NCI-H146 treated with DMSO at 0.1 percent for 48 hours (cell line): ENCODE data around the gene TUBD1.
A peak's percentile ranks its signal among the peaks of the same experiment; 100 is the strongest.
"Not testable (repeated sequence)": the region's sequence is repeated elsewhere in the genome, so short reads cannot be mapped to it uniquely, and the experiment has no call there.

Experiments used
- DNase-seq: peaks from one replicate; lab custom pipeline; 2025; ENCODE audit not compliant: unreplicated experiment; lab: John Stamatoyannopoulos, UW

Gene TUBD1

DNA sequence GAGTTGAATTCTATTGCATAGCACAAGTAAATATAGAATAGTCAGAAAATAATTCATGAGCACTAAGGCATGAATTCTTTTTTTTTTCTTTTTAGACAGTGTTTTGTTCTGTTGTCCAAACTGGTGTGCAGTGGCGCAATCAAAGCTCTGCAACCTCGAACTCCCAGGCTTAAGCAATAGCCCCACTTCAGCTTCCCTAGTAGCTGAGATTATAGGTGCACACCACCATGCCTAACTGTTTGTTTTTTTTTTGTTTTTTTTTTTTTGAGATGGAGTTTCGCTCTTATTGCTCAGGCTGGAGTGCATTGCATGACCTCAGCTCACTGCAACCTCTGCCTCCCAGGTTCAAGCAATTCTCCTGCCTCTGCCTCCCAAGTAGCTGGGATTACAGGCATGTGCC is 16.6 kb downstream of the TUBD1 start:
- DNase-seq, result no peak

DNA sequence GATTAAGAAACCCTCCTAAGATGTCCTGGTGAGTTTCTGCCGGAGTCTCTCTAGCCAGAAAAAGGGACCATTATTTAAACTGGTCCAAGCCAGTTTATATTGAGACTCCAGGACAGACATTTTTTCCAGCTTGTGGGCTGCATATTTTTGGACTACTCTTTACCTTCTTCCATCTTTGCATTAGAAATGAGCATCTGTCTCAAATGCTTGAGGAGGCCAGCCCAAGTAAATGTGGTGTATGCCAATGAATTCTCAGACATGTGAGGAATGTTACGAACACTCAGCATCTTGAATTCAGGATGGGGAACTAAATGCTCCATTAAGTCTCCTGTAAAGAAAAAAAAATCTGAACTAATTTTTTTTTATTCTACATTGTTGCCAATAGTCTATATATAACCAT is 18.4 kb downstream of the TUBD1 start:
- no peak for DNase-seq

DNA sequence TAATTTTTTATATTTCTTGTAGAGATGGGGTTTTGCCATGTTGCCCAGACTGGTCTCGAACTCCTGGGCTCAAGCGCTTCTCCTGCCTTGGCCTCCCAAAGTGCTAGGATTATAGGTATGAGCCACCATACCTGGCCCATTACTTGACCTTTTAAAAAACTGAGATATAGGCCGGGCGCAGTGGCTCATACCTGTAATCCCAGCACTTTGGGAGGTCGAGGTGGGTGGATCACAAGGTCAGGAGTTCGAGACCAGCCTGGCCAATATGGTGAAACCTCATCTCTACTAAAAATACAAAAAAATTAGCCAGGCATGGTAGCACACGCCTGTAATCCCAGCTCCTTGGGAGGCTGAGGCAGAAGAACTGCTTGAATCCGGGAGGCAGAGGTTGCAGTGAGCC is 19.3 kb downstream of the TUBD1 start:
- not testable (repeated sequence) for DNase-seq

DNA sequence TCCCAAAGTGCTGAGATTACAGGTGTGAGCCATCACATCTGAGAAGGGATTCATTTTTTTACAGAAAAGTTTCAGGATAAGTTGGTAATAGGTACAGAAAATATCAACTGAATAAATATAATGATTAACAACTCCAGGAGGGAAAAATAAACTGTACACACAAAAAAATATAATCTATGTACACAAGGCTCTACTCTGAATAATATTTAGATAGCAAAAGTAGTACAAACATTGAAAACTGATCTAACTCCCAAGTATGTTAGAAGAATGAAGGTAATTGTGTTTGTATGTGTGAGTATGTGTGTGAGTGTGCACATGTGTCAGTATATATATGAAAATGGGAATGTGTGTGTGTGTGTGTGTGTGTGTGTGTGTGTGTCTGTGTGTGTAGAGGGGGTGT is 20.4 kb downstream of the TUBD1 start:
- DNase-seq, result no peak

DNA sequence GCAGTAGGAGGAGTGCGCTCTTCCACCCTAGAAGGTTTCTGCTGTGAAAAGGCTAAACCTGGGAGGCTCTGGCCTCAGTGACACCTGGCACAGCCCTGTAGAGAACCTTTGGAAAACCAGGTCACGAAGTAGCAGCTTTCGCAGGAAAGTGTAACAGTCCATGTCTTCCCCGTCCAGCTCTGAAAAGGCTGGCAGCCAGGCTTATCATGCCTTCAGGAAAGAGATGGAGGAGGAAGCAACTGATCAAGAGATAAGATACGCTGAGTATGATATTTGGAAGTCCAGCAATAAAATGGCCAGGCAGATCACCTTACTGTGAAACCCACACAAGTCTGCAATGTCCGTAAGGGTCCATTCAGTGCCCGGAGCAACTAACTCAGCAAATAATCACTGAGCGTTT is 22.3 kb downstream of the TUBD1 start:
- DNase-seq, result no peak

DNA sequence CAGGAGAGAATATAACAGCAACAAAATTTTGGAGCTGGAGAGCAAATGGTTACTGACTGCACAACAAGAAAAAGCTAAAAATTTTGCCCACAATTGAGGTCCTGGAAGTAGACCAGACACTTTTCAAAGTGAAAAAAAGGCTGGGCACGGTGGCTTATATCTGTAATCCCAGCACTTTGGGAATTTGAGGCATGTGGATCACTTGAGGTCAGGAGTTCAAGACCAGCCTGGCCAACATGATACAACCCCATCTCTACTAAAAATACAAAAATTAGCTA is 22.9 kb downstream of the TUBD1 start:
- no peak for DNase-seq

DNA sequence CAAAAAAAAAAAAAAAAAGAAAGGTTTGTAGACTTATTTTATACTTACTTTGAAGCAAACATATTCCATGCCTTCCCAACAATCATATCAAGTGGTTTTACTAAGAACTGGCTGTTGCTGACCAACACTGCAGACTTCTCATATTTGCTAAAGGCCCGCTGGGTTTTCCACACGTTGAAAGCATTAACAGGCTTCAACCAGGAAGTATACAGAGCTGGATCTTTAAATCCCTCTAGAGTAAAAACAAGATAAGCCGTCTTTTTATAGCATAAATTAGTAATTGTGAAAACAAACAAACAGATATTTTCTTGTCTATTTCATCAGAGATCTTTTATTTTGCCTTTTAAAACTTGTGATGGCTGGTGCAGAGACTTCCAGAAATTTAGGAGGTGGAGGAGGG is 29.1 kb downstream of the TUBD1 start:
- no peak for DNase-seq

DNA sequence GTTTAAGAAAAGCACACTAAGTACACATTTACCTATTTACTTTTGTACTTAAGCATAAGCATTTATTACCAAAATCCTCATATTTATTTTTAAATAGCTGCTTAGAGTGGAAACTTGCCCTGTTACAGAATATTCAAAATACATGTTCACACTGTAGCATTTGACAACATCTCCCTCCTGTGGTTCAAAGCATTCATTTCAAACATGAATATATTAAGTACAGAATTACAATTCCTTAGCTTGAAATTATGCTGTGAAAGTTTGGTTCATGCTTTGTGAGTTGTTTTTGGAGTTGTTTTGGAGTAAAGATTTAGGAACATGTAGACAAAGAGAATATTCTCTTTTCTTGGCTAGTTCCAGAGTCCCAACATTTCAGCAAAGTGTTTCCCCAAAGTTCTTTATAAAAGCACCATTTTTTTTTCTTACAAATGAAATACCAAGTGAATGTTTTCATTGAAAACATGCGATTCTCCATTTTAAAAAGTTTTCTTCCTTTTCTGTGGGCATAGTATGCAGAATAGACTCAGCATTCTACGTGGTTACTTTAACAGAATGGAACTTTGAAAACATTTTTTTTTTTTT is 33.2 kb downstream of the TUBD1 start:
- DNase-seq, result no peak

DNA sequence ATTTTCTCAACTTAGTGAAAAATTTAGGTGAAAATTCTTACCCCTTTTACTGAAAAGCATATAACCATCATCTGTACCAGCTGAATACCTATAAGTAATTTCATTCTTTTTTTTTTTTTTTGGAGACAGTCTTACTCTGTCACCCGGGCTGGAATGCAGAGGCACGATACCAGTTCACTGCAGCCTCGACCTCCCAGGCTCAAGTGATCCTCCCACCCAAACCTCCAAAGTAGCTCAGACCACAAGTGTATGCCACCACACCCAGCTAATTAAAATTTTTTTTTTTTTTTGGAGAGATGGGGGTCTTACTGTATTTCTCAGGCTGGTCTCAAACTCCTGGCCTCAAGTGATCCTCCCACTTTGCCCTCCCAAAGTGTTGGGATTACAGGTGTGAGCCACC is 33.8 kb downstream of the TUBD1 start:
- DNase-seq, result no peak

DNA sequence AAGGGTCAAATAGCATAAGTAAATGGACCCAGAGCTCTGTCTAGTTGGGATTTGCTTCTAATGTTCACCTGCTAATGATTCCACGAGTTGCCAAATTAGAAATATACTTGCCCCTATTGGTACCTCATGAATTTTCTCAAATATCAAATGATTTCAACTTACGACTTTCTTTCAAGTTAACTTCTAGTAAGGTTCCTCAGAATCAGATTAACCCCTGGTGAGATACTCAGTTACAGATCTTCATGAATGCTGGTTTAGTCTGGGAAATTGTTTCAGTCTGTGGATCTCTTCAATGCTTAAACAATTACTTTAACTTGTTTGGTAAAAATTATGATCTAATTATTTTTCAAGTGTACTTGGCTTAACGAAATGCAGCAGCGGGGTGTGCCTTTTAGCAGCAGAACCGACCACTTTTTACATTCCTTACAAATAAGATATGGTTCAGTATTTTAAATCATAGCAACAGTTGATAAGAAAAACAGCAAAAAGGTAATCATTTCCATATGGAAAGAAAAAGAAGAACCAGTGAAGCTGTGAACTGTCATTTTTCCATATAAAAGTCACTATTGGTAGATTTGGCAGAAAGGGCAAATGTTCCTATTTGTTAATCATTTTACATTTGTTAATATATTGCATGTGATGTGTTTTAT is 34.5 kb downstream of the TUBD1 start:
- no peak for DNase-seq

DNA sequence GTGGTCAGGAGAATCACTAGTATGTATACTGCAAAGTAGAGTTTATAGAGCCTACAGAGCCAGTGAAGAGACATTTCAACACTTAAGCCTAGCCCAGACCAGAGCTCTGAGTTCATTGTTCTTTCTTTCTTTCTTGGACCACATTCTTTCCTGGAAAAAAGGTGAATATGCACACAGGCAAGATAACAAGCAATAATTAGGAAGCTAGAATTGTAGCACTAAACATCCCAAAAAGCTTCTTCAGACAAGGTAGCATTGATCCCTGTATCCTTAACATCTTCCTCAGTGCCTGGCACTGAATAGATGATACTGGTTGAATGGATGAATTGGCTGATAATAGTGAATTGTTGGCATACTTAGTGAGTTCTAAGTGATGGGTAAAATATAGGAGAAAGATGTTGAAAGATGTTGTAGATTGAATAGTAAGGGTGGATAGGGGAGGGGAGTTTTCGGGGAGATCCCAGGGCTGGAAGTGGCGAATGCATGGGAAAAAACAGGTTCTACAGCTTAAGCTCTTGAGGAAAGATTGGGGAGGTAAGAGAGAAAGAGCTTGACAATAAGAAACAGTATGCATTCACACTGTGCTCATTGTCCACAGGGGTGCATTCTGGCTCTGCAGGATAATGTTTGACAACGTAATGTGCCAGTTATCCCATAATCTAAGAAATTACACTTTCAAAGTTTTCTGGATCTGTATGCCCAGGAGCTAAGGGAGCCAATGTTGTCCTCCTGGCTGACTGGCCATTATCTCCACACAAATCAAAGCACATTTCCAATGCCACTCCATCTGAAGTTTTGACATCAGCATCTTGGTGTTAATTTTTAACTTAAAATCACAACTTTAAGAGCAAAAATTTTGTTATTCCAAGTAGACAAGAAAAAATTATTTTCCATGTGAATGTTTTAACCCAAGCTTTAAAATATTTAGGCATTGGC is 35.6 kb downstream of the TUBD1 start:
- no peak for DNase-seq

DNA sequence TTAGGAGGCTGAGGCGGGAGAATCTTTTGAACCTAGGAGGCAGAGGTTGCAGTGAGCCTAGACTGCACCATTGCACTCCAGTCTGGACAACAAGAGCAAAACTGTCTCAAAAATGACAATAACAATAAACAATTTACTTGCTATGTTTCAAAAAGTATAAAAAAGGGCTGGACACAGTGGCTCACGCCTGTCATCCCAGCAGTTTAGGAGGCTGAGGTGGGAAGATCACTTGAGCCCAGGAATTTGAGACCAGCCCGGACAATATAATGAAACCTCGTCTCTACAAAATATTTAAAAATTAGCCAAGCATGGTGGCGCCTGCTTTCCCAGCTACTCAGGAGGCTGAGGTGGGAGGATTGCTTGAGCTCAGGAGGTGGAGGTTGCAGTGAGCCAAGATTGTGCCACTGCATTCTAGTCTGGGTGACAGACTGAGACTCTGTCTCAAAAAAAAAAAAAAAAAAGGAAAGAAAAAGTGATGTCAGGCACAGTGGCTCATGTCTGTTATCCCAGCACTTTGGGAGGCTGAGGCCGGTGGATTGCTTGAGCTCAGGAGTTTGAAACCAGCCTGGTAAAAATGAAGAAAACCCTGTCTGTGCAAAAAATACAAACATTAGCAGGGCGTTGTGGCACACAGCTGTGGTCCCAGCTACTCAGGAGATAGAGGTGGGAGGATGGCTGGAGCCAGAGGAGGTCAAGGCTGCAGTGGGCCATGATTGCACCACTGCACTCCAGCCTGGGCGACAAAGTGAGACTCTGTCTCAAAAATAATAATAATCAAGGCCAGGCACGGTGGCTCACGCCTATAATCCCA is 38.6 kb downstream of the TUBD1 start:
- DNase-seq, result not testable (repeated sequence)

DNA sequence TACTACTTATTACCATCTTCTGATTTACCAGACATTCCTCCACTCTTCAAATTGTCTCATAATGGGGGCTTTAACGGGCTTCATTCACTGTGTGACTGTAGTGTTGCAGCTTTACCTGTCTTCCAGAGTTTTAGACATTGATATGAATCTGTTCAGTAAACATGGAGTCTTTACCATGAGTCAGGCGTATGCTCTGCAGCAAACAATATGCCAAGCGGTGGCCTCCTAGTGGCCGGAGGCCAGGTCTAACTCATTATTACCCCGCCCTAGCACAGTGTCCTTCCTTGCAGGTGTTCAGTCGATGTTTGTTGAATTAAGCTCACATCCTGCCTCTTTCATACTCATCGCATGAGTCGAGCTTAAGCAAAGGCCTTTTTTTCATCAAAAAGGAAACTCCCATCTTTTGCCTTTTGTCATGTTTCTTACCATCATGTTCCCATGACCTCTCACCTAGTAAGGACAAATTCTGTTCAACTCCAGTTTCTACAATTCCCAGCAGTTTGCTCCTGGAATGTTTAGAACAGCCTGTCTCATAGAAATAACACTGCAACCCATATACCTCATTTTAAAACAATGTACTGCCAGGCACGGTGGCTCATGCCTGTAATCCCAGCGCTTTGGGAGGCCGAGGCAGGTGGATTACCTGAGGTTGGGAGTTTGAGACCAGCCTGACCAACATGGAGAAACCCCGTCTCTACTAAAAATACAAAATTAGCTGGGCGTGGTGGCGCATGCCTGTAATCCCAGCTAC is 39.4 kb downstream of the TUBD1 start:
- DNase-seq, result peak; percentile 71

DNA sequence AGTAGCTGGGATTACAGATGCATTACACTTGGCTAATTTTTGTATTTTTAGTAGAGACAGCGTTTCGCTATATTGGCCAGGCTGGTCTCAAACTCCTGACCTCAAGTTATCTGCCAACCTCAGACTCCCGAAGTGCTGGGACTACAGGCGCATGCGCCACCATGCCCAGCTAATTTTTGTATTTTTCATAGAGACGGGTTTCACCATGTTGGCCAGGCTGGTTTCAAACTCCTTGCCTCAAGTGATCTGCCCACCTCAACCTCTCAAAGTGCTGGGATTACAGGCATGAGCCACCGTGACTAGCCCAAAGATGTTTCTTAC is 39.9 kb downstream of the TUBD1 start:
- DNase-seq, result not testable (repeated sequence)

DNA sequence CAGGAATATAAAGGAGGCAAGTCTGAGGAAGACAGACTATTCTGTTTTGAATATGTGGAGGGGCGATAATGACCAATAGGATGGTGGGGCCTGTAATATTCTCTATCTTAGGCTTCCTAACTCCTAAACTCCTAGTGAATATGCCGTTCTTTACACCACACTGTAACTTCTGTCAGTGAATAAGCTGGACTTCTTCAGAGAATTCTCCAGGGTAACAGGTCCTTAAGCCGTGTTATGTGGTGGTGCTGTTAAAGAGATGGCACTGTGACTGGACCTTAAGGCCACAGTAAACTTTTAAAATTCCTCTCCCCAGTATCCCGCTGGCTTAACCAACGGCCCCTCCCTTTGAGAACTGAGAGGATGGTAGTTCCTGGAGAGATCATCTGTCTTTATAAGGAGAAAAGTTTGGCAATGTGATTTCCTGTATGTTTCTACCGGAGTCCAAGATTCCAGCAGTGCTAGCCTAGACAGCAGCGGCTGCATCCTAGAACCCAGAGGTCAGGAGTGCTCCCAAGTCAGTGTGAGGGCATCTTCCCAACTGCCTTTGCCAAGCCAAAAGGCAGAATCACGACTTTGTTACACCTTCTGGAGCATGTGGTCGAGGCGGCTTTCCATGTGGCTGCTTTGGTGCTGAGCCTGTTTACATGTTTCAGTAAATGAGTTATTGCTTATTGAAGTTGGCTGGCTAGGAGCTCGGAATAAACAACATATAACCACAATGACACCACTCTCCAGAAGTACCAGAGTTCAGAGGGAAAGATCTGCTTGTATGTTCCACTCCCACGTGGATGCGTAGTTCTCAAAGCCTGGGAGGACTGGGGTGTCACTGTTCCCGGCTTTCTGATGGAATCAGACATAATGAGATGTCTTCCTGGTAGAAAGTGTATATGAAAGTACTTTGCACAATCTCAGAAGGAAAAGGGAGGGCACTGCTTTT is 41.0 kb downstream of the TUBD1 start:
- DNase-seq, result no peak

DNA sequence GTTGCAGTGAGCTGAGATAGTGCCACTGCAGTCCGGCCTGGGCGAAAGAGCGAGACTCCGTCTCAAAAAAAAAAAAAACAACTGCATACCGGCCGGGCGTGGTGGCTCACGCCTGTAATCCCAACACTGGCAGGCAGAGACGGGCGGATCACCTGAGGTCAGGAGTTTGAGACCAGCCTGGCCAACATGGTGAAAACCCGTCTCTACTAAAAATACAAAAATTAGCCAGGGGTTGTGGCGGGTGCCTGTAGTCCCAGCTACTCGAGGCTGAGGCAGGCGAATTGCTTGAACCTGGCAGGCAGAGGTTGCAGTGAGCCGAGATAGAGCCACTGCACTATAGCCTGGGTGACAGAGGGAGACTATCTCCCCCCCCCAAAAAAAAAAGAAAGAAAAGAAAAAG is 42.4 kb downstream of the TUBD1 start:
- DNase-seq, result not testable (repeated sequence)

DNA sequence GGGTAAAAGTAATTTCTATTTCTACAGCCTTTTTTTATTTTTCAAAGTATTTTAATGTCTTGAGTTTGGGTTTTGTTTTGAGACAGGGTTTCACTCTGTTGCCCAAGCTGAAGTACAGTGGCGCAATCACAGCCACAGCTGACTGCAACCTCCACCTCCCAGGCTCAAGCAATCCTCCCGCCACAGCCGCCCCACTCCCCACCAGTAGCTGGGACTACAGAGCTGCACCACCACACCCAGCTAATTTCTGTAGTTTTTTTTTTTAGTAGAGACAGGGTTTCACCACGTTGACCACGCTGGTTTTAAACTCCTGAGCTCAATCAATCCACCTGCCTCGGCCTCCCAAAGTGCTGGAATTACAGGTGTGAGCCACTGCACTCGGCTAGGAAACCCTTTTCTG is 44.0 kb downstream of the TUBD1 start:
- DNase-seq, result no peak

DNA sequence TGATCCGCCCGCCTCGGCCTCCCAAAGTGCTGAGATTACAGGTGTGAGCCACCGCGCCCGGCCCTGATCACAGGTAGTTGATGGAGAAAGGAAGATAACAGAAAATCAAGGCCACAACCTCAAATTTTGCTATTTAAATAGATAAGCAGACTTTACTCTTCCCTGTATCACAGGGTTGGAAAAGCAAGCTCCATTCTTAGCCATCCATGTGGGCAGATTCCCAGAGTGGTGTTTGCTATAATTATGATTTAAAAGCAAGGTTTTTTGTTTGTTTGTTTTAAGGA is 44.4 kb downstream of the TUBD1 start:
- DNase-seq, result no peak

DNA sequence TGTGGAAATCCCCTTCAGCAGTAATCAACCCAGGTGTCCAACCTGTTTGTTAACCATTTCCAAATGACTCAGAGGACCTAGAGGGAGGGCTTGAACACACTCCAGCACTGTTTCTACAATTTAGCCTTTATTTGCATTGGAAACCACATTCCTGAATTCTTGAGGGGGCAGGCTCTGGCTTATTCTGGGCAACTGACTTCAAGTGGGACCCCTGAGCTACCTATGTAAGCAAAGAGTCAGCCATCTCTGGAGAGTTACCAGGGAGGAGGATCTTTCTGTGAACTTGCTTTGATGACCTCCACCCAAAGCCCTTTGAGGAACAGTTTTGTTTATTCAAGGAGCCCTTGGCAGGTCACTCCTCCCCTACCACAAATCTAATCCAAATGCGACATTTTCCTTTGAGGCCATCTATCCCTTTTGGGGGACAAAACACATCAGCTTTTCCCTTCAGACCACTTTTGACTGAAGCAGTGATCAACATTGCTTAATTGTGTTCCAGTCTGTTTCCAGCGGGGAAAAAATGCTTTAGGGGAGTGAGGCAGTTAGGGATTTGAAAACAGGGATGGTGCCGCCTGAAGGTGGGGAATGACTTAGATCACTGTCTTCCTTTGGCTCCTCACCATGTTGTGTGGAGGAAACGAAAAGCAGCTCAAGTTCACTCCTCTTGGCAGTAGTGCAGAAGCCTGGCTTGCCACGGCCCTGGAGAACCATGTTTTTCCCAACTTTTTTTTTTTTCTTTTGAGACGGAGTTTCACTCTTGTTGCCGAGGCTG is 46.2 kb downstream of the TUBD1 start:
- peak; percentile 55 for DNase-seq
